WTC11 (cell line): ENCODE results near the gene PGAP3. TPM values are rescaled to one million over a fixed set of nuclear protein-coding genes. Genes with fewer than 3 reads are reported as not detected.

ENCODE experiments used
- ATAC-seq: fragments of 200-7000 bp; cut with Tn5 transposase; 2 replicates; pipeline ENCODE4 v1.10.0; 2021; ENCODE audit warnings: mild to moderate bottlenecking, moderate library complexity
- CTCF ChIA-PET: fragments of 300-600 bp; sonication (Branson Sonifier 250); formaldehyde crosslinking; loops from one replicate; lab custom pipeline; 2021; ENCODE audit warnings: antibody characterized with exemption; lab: Charles Lee
- POLR2A ChIA-PET: fragments of 350-600 bp; sonication (Branson Sonifier 250); formaldehyde crosslinking; loops from one replicate; lab custom pipeline; 2021; ENCODE audit warnings: antibody characterized with exemption; lab: Charles Lee
- DNase-seq: peaks from one replicate; pipeline ENCODE4 v3.0.0; 2021; ENCODE audit warnings: low spot score
- H3K27ac Mint-ChIP-seq: 2 replicates; pipeline ENCODE4 v1.8.0; 2021; ENCODE audit warnings: mixed read lengths
- H3K27me3 Mint-ChIP-seq: 2 replicates; pipeline ENCODE4 v1.8.0; 2021; ENCODE audit warnings: low read depth, mild to moderate bottlenecking, moderate library complexity, mixed read lengths
- H3K36me3 Mint-ChIP-seq: 2 replicates; pipeline ENCODE4 v1.8.0; 2021; ENCODE audit warnings: mixed read lengths
- H3K4me1 Mint-ChIP-seq: 2 replicates; pipeline ENCODE4 v1.8.0; 2022; ENCODE audit warnings: mixed read lengths
- H3K4me3 Mint-ChIP-seq: 2 replicates; pipeline ENCODE4 v1.8.0; 2021; ENCODE audit warnings: mild to moderate bottlenecking, moderate library complexity, mixed read lengths
- H3K9me3 Mint-ChIP-seq: 2 replicates; pipeline ENCODE4 v1.8.0; 2021; ENCODE audit warnings: mixed read lengths
- ARID4B ChIP-seq: sonication (generic); formaldehyde crosslinking; IDR thresholded peaks from 2 replicates; pipeline ENCODE4 v1.8.0; 2023; ENCODE audit warnings: missing genetic modification reagents, mild to moderate bottlenecking, borderline replicate concordance
- ATF6 ChIP-seq: sonication (generic); formaldehyde crosslinking; IDR thresholded peaks from 2 replicates; pipeline ENCODE4 v1.8.1; 2023; ENCODE audit warnings: mild to moderate bottlenecking, missing genetic modification reagents
- EMX1 ChIP-seq: fragments of 250-450 bp; sonication (Bioruptor Pico); IDR thresholded peaks from 2 replicates; pipeline ENCODE4 v1.8.0; 2021; ENCODE audit warnings: mild to moderate bottlenecking
- GABPB1 ChIP-seq: sonication (generic); formaldehyde crosslinking; IDR thresholded peaks from 2 replicates; pipeline ENCODE4 v1.8.1; 2023; ENCODE audit warnings: mild to moderate bottlenecking, missing genetic modification reagents
- MYBL2 ChIP-seq: sonication (generic); formaldehyde crosslinking; IDR thresholded peaks from 2 replicates; pipeline ENCODE4 v1.8.1; 2023; ENCODE audit warnings: mild to moderate bottlenecking, moderate library complexity, missing genetic modification reagents
- PRRX2 ChIP-seq: fragments of 250-450 bp; sonication (Bioruptor Pico); IDR thresholded peaks from 2 replicates; pipeline ENCODE4 v1.8.0; 2021; ENCODE audit warnings: mild to moderate bottlenecking
- RELA ChIP-seq: sonication (generic); formaldehyde crosslinking; IDR thresholded peaks from 2 replicates; pipeline ENCODE4 v1.8.1; 2022; ENCODE audit warnings: missing genetic modification reagents, mild to moderate bottlenecking, borderline replicate concordance
- TEAD1 ChIP-seq: sonication (generic); formaldehyde crosslinking; IDR thresholded peaks from 2 replicates; pipeline ENCODE4 v1.8.0; 2022; ENCODE audit warnings: mild to moderate bottlenecking, missing genetic modification reagents
- USF2 ChIP-seq: sonication (generic); formaldehyde crosslinking; IDR thresholded peaks from 2 replicates; pipeline ENCODE4 v1.8.1; 2023; ENCODE audit warnings: mild to moderate bottlenecking, missing genetic modification reagents, moderate library complexity
- ZNF396 ChIP-seq: fragments of 250-450 bp; sonication (Bioruptor Pico); IDR thresholded peaks from 2 replicates; pipeline ENCODE4 v1.8.0; 2021; ENCODE audit warnings: mild to moderate bottlenecking, moderate library complexity, borderline replicate concordance
- ZNF416 ChIP-seq: fragments of 250-450 bp; sonication (Bioruptor Pico); IDR thresholded peaks from 2 replicates; pipeline ENCODE4 v1.9.0; 2021; ENCODE audit warnings: mild to moderate bottlenecking, inconsistent platforms
- ZNF532 ChIP-seq: fragments of 250-450 bp; sonication (Bioruptor Pico); IDR thresholded peaks from 2 replicates; pipeline ENCODE4 v1.9.0; 2021; ENCODE audit warnings: mild to moderate bottlenecking, borderline replicate concordance
- total RNA-seq: library from RNA; stranded (reverse); gene quantifications from 3 replicates; pipeline ENCODE4 v1.2.3, GENCODE V29; 2021
- TF ChIP-seq, protein P1 (sequence below): fragments of 250-450 bp; sonication (Bioruptor Pico); IDR thresholded peaks from 2 replicates; pipeline ENCODE4 v2.1.2; 2022; ENCODE audit warnings: mild to moderate bottlenecking, moderate library complexity
- TF ChIP-seq, protein P2 (sequence below): sonication (generic); formaldehyde crosslinking; IDR thresholded peaks from 2 replicates; pipeline ENCODE4 v1.8.0; 2023; ENCODE audit warnings: missing genetic modification reagents
- TF ChIP-seq, protein P3 (sequence below): sonication (generic); formaldehyde crosslinking; IDR thresholded peaks from 2 replicates; pipeline ENCODE4 v1.8.1; 2023; ENCODE audit warnings: mild to moderate bottlenecking, missing genetic modification reagents
- TF ChIP-seq, protein P4 (sequence below): fragments of 250-450 bp; sonication (Bioruptor Pico); IDR thresholded peaks from 2 replicates; pipeline ENCODE4 v1.9.0; 2021; ENCODE audit warnings: mild to moderate bottlenecking
- TF ChIP-seq, protein P5 (sequence below): sonication (generic); formaldehyde crosslinking; IDR thresholded peaks from 2 replicates; pipeline ENCODE4 v1.8.0; 2022; ENCODE audit warnings: mild to moderate bottlenecking, missing genetic modification reagents

The PGAP3 gene
- total RNA-seq, 1 experiment from 2014 or later: 24.9 TPM

- TF ChIP-seq ZNF532: no peak
- TF ChIP-seq, protein P1, sequence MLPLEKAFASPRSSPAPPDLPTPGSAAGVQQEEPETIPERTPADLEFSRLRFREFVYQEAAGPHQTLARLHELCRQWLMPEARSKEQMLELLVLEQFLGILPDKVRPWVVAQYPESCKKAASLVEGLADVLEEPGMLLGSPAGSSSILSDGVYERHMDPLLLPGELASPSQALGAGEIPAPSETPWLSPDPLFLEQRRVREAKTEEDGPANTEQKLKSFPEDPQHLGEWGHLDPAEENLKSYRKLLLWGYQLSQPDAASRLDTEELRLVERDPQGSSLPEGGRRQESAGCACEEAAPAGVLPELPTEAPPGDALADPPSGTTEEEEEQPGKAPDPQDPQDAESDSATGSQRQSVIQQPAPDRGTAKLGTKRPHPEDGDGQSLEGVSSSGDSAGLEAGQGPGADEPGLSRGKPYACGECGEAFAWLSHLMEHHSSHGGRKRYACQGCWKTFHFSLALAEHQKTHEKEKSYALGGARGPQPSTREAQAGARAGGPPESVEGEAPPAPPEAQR (CRISPR knock-in tag): no peak
- TF ChIP-seq GABPB1 (CRISPR knock-in tag): no peak
- no peak for TF ChIP-seq ZNF396 (CRISPR knock-in tag)
- TF ChIP-seq, protein P2, sequence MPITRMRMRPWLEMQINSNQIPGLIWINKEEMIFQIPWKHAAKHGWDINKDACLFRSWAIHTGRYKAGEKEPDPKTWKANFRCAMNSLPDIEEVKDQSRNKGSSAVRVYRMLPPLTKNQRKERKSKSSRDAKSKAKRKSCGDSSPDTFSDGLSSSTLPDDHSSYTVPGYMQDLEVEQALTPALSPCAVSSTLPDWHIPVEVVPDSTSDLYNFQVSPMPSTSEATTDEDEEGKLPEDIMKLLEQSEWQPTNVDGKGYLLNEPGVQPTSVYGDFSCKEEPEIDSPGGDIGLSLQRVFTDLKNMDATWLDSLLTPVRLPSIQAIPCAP: no peak
- TF ChIP-seq ARID4B (CRISPR knock-in tag): no peak
- no peak for TF ChIP-seq TEAD1 (CRISPR knock-in tag)
- TF ChIP-seq, protein P3, sequence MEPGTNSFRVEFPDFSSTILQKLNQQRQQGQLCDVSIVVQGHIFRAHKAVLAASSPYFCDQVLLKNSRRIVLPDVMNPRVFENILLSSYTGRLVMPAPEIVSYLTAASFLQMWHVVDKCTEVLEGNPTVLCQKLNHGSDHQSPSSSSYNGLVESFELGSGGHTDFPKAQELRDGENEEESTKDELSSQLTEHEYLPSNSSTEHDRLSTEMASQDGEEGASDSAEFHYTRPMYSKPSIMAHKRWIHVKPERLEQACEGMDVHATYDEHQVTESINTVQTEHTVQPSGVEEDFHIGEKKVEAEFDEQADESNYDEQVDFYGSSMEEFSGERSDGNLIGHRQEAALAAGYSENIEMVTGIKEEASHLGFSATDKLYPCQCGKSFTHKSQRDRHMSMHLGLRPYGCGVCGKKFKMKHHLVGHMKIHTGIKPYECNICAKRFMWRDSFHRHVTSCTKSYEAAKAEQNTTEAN: no peak
- no peak for TF ChIP-seq MYBL2 (CRISPR knock-in tag)
- TF ChIP-seq RELA (CRISPR knock-in tag): no peak
Observed at GRCh38 chr17:39696731-39697130, 8.9 kb upstream of the PGAP3 start (continued).

- ChIA-PET CTCF (interaction anchor here (1.0 to 3.7 kb wide), 12 partner anchors 10 to 76 kb away, joined by 3 to 29 read pairs (median 6); partner anchors contain the start of gene MIEN1), POLR2A (no interaction called here)
- Mint-ChIP-seq H3K9me3 (no peaks in the 10 kb centered on the region), H3K27me3 (no peaks in the 10 kb centered on the region), H3K4me3 (no peak overlapping the region), H3K27ac (peak overlapping the region; percentile 97), H3K36me3 (no peaks in the 10 kb centered on the region), H3K4me1 (peaks cover 59% of the 10 kb centered on the region)
- DNase-seq (no peak), ATAC-seq (no peak)
- TF ChIP-seq, protein P4, sequence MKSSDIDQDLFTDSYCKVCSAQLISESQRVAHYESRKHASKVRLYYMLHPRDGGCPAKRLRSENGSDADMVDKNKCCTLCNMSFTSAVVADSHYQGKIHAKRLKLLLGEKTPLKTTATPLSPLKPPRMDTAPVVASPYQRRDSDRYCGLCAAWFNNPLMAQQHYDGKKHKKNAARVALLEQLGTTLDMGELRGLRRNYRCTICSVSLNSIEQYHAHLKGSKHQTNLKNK (CRISPR knock-in tag): no peak
- TF ChIP-seq USF2 (CRISPR knock-in tag): no peak
- TF ChIP-seq, protein P5, sequence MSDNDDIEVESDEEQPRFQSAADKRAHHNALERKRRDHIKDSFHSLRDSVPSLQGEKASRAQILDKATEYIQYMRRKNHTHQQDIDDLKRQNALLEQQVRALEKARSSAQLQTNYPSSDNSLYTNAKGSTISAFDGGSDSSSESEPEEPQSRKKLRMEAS (CRISPR knock-in tag): no peak
- no peak for TF ChIP-seq ATF6
- TF ChIP-seq PRRX2: no peak
- no peak for TF ChIP-seq EMX1
- TF ChIP-seq ZNF416 (CRISPR knock-in tag): no peak
Observed at GRCh38 chr17:39695089-39695474, 7.2 kb upstream of the PGAP3 start.
